ENCODE data around the gene HOXC13. TPM values are rescaled to one million over a fixed set of nuclear protein-coding genes. Genes with fewer than 3 reads are reported as not detected.

HOXC13 gene
- total RNA-seq, 2 donors from 2014 or later = 0.34 to 1.2 TPM

DNA sequence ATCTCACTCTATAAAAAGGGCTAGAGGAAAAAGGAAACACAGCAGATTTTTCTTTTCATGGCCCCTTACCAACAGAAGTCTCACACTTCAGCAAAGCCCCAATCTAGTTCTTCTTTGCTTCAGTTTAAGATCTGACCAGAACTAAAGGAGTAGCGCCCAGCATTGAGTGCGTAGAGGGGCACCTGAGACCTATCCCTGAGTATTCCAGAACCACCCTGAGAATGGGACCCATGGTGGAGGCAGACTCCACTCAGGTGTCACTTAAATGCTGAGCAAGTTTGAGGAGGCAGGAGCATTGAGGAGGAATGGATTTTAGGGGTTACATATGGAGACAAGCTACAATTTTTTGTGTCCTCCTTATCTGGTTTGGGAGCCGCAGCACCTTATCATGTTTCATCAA, 32.5 kb downstream of the HOXC13 start:
- no peak for DNase-seq (ENCODE audit: low spot score)
- no peak overlapping the region for H3K27ac ChIP-seq
- H3K36me3 ChIP-seq = no peaks in the 10 kb centered on the region
- no peak overlapping the region for H3K4me3 ChIP-seq
- H3K9me3 ChIP-seq = no peaks in the 10 kb centered on the region
- WGBS = 92% methylated on average over 3 of the region's 3 CpGs
- H3K27me3 ChIP-seq (replicated peaks; ENCODE audit: insufficient read depth) = peaks cover 59% of the 10 kb centered on the region
- no peaks in the 10 kb centered on the region for H3K4me1 ChIP-seq (replicated peaks)
- intact Hi-C loops (cut with DNase I) = no loop called here
- TF ChIP-seq POLR2A (IDR thresholded peaks at IDR 0.05) (no peak), POLR2AphosphoS5 (IDR thresholded peaks at IDR 0.05) (no peak)

DNA sequence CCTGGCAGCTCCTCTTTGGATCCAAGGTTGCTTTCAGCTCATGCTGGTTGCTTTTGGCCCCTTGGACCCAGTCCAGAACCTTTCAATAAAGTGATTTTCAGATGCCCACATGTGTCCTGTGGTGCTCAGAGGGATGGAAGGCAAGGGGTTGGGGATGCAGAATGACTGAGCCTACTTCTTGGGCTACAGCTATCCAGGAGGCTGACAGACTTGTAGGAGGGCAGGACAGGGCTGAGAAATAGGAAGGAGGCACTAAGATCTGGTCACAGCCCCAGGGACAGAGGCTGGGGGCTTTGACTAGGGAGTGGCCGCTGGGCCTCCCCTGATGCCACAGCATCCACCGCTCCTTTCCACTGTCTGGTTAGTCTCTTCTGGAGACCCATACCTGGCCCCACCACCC, 33.1 kb downstream of the HOXC13 start:
- no peaks in the 10 kb centered on the region for H3K36me3 ChIP-seq
- 67% methylated on average over 2 of the region's 2 CpGs for WGBS
- DNase-seq (ENCODE audit: low spot score) = no peak
- no peak overlapping the region for H3K4me3 ChIP-seq
- no peak for TF ChIP-seq POLR2A (IDR thresholded peaks at IDR 0.05)
- TF ChIP-seq POLR2AphosphoS5 (IDR thresholded peaks at IDR 0.05) = no peak
- TF ChIP-seq CTCF (IDR thresholded peaks at IDR 0.05) = no peak
- H3K9me3 ChIP-seq = no peaks in the 10 kb centered on the region
- intact Hi-C loops (cut with DNase I) = no loop called here
- peaks cover 59% of the 10 kb centered on the region for H3K27me3 ChIP-seq (replicated peaks; ENCODE audit: insufficient read depth)
- H3K4me1 ChIP-seq (replicated peaks) = no peaks in the 10 kb centered on the region
- H3K27ac ChIP-seq = no peak overlapping the region

DNA sequence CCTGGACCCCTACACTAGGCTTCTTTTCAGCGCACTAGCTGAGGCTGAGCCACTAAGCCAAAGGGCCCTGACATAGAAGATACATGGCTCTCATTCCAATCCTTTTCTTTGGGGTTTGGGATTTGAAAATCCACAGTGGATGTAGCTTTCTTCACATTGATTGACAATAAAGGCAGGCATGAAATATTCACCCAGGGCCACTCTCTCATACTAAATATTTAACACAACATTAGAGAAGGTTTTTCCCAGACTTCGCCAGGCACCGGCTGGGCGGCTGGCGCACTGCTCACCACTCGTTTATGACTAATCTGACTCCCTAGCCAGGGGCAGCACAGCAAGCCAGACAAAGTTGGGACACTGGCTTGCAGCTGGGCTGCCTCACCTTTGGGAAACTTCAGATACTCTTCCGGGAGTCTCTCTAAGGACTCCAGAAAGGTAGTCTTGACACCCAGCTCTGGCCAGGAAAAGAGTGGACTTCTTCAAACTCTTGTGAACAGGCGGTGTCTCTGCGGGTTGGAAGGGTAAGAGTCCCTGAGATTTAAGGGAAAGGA, 33.6 kb downstream of the HOXC13 start:
- Histone ChIP-seq H3K4me1 (replicated peaks) (no peaks in the 10 kb centered on the region), H3K4me3 (no peak overlapping the region), H3K27me3 (replicated peaks; ENCODE audit: insufficient read depth) (peaks cover 64% of the 10 kb centered on the region), H3K36me3 (no peaks in the 10 kb centered on the region), H3K27ac (no peak overlapping the region), H3K9me3 (no peaks in the 10 kb centered on the region)
- TF ChIP-seq CTCF (IDR thresholded peaks at IDR 0.05) = no peak
- no peak for TF ChIP-seq POLR2A (IDR thresholded peaks at IDR 0.05)
- TF ChIP-seq POLR2AphosphoS5 (IDR thresholded peaks at IDR 0.05) = no peak
- intact Hi-C loops (cut with DNase I) = no loop called here
- 41% methylated on average over 9 of the region's 9 CpGs for WGBS
- no peak for DNase-seq (ENCODE audit: low spot score)

GRCh38 chr12:53972722-53973235, 34.1 kb downstream of the HOXC13 start, which contains the start of gene HOXC11:
Gene HOXC11, plus strand, starts transcription at chr12:53973126. Its CDS starts 116 bp downstream, at chr12:53973242.
- WGBS = 9% methylated on average over 21 of the region's 21 CpGs
- Histone ChIP-seq H3K9me3 (no peaks in the 10 kb centered on the region), H3K27ac (no peak within 1 kb of the TSS), H3K4me3 (no peak within 1 kb of the TSS), H3K27me3 (replicated peaks; ENCODE audit: insufficient read depth) (peaks cover 64% of the 10 kb centered on the region), H3K36me3 (no peaks in the 10 kb centered on the region), H3K4me1 (replicated peaks) (no peaks in the 10 kb centered on the region)
- DNase-seq (ENCODE audit: low spot score) = no peak
- intact Hi-C loops (cut with DNase I) = no loop called here
- TF ChIP-seq CTCF (IDR thresholded peaks at IDR 0.05) (no peak), POLR2A (IDR thresholded peaks at IDR 0.05) (no peak), POLR2AphosphoS5 (IDR thresholded peaks at IDR 0.05) (no peak)

GRCh38 chr12:53973236-53974042, 34.8 kb downstream of the HOXC13 start:
- TF ChIP-seq POLR2AphosphoS5 (IDR thresholded peaks at IDR 0.05) = no peak
- no peaks in the 10 kb centered on the region for H3K36me3 ChIP-seq
- intact Hi-C loops (cut with DNase I) = no loop called here
- no peaks in the 10 kb centered on the region for H3K4me1 ChIP-seq (replicated peaks)
- peaks cover 71% of the 10 kb centered on the region for H3K27me3 ChIP-seq (replicated peaks; ENCODE audit: insufficient read depth)
- H3K9me3 ChIP-seq = no peaks in the 10 kb centered on the region
- no peak overlapping the region for H3K4me3 ChIP-seq
- no peak for DNase-seq (ENCODE audit: low spot score)
- no peak overlapping the region for H3K27ac ChIP-seq
- 3% methylated on average over 71 of the region's 71 CpGs for WGBS

Data from prostate gland (tissue), 2 donors.